ENCODE results near the gene SDR42E1.

Gene SDR42E1

DNA sequence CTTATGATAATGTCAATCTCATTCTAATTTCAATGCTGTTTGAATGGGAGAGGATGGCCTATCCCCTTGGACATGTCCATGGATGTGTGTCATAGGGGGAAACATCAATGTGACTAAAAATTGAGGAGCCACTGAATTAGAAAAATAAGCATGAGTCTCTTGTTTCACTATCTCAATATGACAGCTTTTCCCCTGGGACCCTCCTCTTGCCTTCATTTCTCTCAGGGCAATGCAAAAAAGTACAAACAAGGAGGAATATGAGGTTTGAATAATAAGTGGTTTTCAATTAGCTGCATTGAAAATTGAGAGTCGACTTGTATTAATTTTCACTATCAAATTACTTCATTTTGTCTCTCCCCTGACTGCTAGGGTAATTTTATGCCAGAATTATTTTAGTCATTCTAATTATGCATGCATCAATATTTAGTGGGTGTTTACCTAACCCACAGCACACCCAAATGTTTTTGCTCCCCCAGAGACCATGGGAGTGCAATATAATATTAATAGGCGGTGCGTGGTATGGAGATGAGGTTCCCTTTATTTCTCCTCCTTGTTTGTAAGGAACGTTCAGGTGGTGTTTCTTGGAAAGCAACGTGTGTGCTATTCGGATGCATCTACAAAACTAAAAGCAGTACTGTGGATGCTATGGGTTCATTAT lies 6.8 kb upstream of the SDR42E1 start:
- TF ChIP-seq SIN3A (IDR thresholded peaks at IDR 0.05; ENCODE audit: borderline replicate concordance, insufficient read depth, low read length): no peak
- no peak for TF ChIP-seq TAF1 (IDR thresholded peaks at IDR 0.05; ENCODE audit: borderline replicate concordance, insufficient read depth, low read length)
- TF ChIP-seq, protein P1, sequence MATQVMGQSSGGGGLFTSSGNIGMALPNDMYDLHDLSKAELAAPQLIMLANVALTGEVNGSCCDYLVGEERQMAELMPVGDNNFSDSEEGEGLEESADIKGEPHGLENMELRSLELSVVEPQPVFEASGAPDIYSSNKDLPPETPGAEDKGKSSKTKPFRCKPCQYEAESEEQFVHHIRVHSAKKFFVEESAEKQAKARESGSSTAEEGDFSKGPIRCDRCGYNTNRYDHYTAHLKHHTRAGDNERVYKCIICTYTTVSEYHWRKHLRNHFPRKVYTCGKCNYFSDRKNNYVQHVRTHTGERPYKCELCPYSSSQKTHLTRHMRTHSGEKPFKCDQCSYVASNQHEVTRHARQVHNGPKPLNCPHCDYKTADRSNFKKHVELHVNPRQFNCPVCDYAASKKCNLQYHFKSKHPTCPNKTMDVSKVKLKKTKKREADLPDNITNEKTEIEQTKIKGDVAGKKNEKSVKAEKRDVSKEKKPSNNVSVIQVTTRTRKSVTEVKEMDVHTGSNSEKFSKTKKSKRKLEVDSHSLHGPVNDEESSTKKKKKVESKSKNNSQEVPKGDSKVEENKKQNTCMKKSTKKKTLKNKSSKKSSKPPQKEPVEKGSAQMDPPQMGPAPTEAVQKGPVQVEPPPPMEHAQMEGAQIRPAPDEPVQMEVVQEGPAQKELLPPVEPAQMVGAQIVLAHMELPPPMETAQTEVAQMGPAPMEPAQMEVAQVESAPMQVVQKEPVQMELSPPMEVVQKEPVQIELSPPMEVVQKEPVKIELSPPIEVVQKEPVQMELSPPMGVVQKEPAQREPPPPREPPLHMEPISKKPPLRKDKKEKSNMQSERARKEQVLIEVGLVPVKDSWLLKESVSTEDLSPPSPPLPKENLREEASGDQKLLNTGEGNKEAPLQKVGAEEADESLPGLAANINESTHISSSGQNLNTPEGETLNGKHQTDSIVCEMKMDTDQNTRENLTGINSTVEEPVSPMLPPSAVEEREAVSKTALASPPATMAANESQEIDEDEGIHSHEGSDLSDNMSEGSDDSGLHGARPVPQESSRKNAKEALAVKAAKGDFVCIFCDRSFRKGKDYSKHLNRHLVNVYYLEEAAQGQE (IDR thresholded peaks at IDR 0.05; ENCODE audit: insufficient read depth in 1 of 2, low read depth in 2 of 2, low read length in 2 of 2): no peak
- no peak for TF ChIP-seq POLR2AphosphoS5 (IDR thresholded peaks at IDR 0.05; ENCODE audit: low read depth, low read length)
- TF ChIP-seq FOXP2 (optimal IDR thresholded peaks at IDR 0.05; ENCODE audit: borderline replicate concordance, extremely low read depth, extremely low read length, insufficient read depth): no peak

DNA sequence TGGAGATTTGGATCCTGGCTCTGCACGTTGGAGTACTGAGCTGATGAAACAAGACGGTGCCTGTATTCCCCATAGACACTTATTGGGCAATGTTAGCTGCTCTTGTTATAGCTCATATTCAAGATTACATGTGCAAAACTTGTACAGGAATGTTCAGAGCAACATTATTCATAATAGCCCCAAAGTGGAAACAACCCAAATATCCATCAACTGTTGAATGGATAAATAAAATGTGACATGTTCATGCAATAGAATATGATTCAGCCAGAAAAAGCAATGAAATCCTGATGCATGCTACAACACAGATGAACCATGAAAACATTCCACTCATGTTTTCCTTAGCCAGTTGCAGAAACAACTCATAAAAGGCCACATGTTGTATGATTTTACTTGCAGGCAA lies 5.7 kb upstream of the SDR42E1 start:
- TF ChIP-seq SIN3A (IDR thresholded peaks at IDR 0.05; ENCODE audit: borderline replicate concordance, insufficient read depth, low read length) (no peak), TAF1 (IDR thresholded peaks at IDR 0.05; ENCODE audit: borderline replicate concordance, insufficient read depth, low read length) (no peak), POLR2AphosphoS5 (IDR thresholded peaks at IDR 0.05; ENCODE audit: low read depth, low read length) (no peak), FOXP2 (optimal IDR thresholded peaks at IDR 0.05; ENCODE audit: borderline replicate concordance, extremely low read depth, extremely low read length, insufficient read depth) (no peak)
- TF ChIP-seq, protein P1 (IDR thresholded peaks at IDR 0.05; ENCODE audit: insufficient read depth in 1 of 2, low read depth in 2 of 2, low read length in 2 of 2): no peak

- TF ChIP-seq, protein P1 (IDR thresholded peaks at IDR 0.05; ENCODE audit: insufficient read depth in 1 of 2, low read depth in 2 of 2, low read length in 2 of 2): no peak
- TF ChIP-seq TAF1 (IDR thresholded peaks at IDR 0.05; ENCODE audit: borderline replicate concordance, insufficient read depth, low read length): no peak
- TF ChIP-seq POLR2AphosphoS5 (IDR thresholded peaks at IDR 0.05; ENCODE audit: low read depth, low read length): no peak
- TF ChIP-seq SIN3A (IDR thresholded peaks at IDR 0.05; ENCODE audit: borderline replicate concordance, insufficient read depth, low read length): no peak
- TF ChIP-seq FOXP2 (optimal IDR thresholded peaks at IDR 0.05; ENCODE audit: borderline replicate concordance, extremely low read depth, extremely low read length, insufficient read depth): no peak
Measured at GRCh38 chr16:82016263-82016662, 5.0 kb upstream of the SDR42E1 start.

DNA sequence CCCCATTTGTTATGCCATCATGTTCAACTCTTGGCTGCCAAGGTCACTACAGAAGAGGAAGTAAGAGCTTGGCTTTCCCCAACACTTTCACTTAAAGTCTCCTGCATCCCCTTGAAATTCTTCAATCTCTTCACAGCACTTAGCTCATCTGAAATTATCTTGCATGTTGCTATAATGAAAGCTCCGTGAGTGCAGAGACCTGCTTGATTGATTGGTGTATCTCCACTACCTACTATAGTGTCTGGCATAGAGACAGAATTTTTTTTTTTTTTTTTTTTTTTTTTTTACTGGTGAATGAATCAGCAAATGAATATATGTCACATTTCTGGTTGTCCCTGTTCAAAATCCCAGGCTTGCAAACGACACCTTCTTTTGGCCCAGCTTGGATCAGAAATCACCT lies 1.9 kb upstream of the SDR42E1 start:
- TF ChIP-seq POLR2AphosphoS5 (IDR thresholded peaks at IDR 0.05; ENCODE audit: low read depth, low read length) (no peak), TAF1 (IDR thresholded peaks at IDR 0.05; ENCODE audit: borderline replicate concordance, insufficient read depth, low read length) (no peak), FOXP2 (optimal IDR thresholded peaks at IDR 0.05; ENCODE audit: borderline replicate concordance, extremely low read depth, extremely low read length, insufficient read depth) (no peak), SIN3A (IDR thresholded peaks at IDR 0.05; ENCODE audit: borderline replicate concordance, insufficient read depth, low read length) (no peak)
- TF ChIP-seq, protein P1 (IDR thresholded peaks at IDR 0.05; ENCODE audit: insufficient read depth in 1 of 2, low read depth in 2 of 2, low read length in 2 of 2): no peak

Measured in PFSK-1 (cell line).